UCSD-AML1 (cell line): ENCODE results near the gene SGCD.

Experiments used
- DNase-seq: peaks from one replicate; lab custom pipeline; 2025; ENCODE audit not compliant: unreplicated experiment; lab: John Stamatoyannopoulos, UW

The SGCD gene

DNA sequence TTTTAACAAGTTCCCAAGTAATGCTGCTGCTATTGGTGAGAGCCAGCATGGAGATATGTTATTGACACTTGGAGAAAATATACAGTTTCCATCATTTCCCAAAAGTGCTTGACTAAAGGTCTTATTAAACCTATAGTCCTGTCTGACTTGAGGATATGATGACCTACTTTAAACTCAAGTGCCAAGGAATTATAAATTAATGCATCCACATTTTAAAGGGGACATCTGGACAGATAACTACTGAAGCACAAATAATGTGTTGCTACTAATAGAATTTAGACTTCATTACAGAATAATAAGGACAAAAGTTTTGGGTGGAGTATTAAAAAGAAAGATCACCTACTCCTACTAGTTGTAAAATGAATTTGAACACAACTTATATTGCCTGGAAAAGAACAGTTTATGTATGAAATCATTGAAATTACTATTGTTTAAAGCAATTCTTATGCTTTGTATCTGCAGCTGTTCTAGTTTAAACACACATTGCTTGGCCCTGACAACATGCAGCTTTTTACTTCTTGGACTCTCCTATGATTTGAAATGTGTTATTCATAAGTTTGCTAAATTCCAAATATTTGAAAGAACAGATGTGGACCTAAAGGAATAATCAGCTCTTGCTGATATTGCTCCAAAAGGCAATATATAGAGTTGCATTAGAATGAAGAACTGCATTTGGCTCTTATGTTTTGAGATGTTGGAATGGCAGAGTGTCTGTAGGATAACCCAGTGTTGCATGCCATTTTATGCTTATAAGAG, 73.4 kb downstream of the SGCD start:
- no peak for DNase-seq

DNA sequence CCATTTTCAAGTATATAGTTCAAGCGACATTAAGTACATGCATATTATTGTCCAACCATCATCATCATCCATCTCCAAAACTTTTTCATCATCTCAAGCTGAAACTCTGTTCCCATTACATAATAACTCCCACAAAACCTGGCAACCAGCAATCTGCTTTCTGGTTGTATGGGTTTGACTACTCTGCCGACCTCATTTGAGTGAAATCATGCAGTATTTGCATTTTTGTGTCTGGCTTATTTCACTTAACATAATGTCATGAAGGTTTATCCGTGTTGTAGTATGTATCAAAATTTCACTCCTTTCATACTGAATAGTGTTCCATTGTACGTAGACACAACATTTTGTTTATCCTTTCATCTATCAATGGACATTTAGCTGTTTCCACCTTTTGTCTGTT, 74.8 kb downstream of the SGCD start:
- DNase-seq: no peak

- DNase-seq: no peak
These were observed 75.5 kb downstream of the SGCD start for GRCh38 chr5:156402387-156402921.

GRCh38 chr5:156405988-156406387, 79.0 kb downstream of the SGCD start:
- no peak for DNase-seq

DNA sequence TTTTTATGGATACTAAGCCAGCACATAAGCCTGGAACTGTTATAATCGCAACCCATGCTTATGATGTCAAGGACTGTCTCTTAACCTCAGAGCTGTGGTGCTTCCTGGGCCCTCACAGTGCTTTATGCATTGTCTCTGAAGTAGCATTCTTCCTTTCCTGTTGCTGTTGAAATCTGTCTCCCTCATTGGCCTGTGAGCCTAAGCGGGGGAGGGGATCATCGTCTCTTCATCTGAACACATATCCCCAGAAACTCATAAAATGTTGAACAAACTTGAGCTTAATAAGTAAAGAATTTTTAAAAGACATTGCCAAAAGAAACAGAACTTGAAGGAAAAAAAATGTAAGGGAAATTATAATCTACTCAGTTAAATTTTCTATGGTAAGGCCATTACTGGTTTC, 80.3 kb downstream of the SGCD start:
- DNase-seq: no peak

DNA sequence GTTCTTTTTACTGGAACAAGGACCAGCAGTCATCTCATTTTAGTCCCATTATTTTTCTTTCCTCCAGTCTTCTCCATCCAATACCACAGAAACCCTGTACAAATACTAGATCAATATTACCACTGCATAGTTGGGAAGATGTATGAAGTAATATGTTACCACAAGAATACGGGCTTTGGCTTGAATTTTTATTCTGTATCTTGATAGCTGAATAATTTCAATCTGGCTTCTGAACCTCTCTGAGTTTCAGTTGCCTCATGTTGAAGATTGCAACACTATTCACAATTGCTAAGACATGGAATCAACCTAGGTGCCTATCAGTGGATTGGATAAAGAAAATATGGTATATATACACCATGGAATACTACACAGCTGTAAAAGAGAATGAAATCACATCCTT, 82.9 kb downstream of the SGCD start:
- DNase-seq: no peak

GRCh38 chr5:156411185-156411613, 84.2 kb downstream of the SGCD start:
- DNase-seq: no peak

DNA sequence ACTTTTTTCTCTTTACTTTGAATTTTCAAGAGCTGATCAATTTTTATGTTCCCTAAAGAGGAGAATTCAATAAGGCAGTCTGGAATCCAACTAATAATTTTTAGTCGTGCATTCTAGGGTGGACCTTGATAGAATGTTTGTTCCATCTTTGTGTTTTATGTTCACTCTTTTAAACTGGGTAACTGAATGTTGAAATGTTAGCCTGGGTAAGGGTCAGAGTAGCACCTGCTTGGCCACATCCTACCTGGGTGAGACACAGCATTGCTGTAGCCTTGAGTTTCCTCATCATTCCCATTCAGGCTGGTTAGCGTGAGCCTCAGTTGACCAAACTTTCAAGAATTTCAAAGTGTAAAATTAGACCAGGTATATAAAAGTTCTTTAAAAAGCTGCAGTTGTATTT, 85.0 kb downstream of the SGCD start:
- DNase-seq: no peak

- DNase-seq: no peak
These were observed 87.4 kb downstream of the SGCD start for GRCh38 chr5:156414391-156414790.

DNA sequence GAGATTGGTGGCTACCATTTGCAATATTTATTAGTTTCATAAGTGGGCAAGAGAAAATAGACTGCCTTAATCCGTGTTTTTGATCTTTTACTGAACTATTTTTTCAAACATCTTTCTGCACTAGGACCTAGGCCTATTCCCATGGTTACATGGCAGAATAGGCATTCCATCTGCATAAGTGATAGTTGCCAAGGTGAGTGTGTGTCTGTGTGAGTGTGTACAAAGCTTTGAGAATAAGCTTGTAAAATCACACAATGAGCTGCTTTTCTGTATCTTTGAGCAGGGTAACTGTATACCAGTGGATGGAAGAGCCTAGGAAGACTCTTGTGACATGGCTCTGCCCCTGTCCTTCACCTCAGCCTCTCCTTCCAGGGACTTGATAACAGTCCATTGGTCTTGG, 92.7 kb downstream of the SGCD start:
- no peak for DNase-seq

DNA sequence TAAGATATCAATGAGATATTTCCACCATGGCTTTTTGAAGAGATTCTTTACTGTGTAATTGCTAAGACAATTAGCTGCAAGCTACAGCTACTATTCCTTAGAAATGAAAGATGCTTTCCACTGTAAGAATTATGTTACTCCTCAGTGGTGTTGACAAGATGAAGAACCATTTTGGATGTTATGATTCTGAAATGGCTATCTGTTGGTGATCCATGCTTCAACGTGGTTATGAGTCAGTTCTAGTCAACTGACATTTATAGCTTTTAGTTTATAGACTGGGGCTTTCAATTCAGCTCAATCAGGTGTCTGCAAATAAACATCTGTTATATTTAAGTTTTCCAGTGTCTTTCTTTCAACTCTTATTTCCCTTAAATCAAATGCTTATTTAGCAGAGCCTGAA, 93.7 kb downstream of the SGCD start:
- DNase-seq: no peak

DNA sequence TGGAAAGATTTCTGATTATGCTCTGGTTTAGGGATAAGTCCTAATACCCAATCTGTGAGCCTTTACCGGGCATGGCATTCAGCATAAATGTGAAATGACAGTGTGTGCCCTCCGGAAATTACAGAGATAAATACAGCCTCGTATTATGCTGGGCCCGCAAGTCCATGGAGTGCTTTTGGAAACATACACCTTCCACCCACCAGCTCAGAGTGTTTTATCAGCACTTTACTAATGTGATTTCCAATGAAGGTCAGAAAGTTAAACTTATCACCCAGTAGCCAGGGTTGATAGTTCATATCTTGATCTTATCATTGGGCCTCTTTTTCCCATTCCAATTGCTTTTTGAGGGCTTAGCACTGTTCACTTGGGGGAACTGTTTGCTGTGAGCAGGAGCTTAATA, 94.8 kb downstream of the SGCD start:
- no peak for DNase-seq

- DNase-seq: no peak
These were observed 96.6 kb downstream of the SGCD start for GRCh38 chr5:156423597-156423996.

DNA sequence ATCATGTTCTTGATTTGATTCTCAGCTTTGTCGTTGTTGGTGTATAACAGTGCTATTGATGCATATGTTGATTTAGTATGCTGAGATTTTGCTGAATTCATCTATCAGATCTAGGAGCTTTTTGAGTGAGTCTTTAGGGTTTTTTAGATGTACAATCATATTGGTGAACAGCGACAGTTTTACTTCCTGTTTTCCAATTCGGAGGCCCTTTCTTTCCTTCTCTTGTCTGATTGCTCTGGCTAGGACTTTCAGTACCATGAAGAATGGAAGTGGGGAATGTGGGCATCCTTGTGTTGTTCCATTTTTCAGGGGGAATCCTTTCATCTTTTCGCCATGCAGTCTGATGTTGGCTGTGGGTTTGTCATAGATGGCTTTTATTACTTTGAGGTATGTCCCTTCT, 100.4 kb downstream of the SGCD start:
- no peak for DNase-seq

DNA sequence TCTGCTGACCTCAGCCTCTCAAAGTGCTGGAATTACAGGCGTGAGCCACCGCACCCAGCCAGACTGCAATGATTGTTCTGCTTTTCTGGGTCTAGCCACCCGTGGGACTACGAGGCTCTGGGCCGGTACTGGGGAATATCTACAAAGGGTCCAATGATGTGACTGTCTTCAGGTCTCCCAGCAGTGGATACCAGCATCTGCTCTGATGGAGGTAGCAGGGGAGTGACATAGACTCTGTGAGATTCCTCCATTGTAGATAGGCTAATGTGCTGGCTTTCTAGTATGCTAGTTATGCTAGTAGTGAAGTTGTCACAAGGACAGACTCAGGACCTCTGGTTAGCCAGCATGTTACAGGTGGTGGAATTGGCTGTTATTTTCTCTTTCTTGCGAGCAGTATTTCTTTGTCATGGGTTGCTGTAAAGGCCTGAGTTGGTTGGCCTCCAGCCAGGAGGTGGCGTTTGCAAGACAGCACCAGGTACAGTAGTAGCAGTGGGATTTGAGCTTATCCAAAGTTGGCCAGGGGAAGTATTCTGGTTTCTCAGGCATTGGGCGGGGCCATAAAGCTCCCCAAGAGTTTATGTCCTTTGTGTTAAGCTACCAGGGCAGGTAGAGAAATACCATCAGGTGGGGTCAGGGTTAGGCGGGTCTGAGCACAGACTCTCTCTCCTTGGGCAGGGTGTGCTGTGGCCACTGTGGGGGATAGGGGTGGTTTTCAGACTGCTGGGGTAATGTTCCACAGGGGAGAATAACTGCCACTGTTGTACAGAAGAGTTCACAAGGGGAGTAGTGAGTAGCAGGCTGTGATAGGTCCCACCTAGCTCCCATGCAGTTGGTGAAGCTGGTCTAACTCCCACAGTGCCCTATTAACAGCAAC, 105.2 kb downstream of the SGCD start:
- no peak for DNase-seq

- DNase-seq: no peak
These were observed 105.8 kb downstream of the SGCD start for GRCh38 chr5:156432830-156433105.

DNA sequence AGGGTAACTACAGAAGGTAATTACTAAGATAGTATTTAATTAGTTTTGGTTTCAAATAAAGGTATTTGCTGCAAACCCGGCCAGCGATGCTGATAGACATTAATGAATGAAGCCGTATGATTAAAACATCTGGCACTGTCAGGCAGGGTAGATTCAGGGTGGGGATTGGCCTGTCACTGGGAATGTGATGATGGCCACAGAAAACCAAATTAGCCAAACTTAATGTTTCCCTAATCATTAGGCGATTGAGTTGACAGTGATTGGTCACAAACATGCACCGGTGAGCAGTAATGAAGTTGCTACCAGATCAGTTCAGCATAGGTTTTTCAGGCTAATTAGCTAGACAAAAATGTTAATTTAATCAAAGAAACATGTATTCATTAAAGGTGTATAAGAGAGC, 107.5 kb downstream of the SGCD start:
- DNase-seq: no peak

GRCh38 chr5:156435101-156435500, 108.1 kb downstream of the SGCD start:
- no peak for DNase-seq

GRCh38 chr5:156438076-156438475, 111.1 kb downstream of the SGCD start:
- DNase-seq: no peak

GRCh38 chr5:156444753-156445291, 117.9 kb downstream of the SGCD start:
- DNase-seq: no peak

- DNase-seq: no peak
These were observed 119.6 kb downstream of the SGCD start for GRCh38 chr5:156446526-156446925.

- DNase-seq: no peak
These were observed 123.8 kb downstream of the SGCD start for GRCh38 chr5:156450778-156451177.
